Measurements from ENCODE around the gene KCNK1. TPM values are rescaled to one million over a fixed set of nuclear protein-coding genes. Genes with fewer than 3 reads are reported as not detected.
"Not testable (repeated sequence)": the region's sequence is repeated elsewhere in the genome, so short reads cannot be mapped to it uniquely, and the experiment has no call there.

KCNK1 gene
- total RNA-seq, 2 experiments from 2014 or later, result 0.21 to 0.44 TPM

DNA sequence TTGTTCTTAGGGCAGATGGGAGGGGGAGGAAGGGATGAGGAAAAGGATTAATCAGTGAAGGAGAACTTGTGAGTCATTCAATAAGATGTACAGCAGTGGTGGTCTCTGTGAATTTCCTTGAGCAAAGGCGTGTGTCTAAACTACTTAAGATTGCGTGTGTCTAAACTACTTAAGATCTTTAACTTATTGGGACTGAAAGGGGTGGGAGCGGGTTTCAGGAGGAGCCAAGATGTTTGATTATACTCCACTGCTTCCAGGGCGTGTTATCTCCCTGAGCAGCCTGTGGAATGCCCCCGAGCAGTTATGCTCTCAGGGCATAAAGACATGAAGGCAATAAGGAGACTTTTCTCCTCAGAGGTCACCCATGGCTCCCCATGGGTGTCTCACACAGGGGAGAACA is 2.5 kb upstream of the KCNK1 start:
- DNase-seq; intact Hi-C loops (cut with micrococcal nuclease); H3K9me3 Mint-ChIP-seq; H3K27ac Mint-ChIP-seq; H3K4me1 Mint-ChIP-seq (ENCODE audit: low read depth); CTCF ChIA-PET; H3K36me3 Mint-ChIP-seq (ENCODE audit: low read depth); H3K4me3 Mint-ChIP-seq: not testable (repeated sequence)
- H3K27me3 Mint-ChIP-seq (ENCODE audit: low read depth), result peaks cover 51% of the 10 kb centered on the region

DNA sequence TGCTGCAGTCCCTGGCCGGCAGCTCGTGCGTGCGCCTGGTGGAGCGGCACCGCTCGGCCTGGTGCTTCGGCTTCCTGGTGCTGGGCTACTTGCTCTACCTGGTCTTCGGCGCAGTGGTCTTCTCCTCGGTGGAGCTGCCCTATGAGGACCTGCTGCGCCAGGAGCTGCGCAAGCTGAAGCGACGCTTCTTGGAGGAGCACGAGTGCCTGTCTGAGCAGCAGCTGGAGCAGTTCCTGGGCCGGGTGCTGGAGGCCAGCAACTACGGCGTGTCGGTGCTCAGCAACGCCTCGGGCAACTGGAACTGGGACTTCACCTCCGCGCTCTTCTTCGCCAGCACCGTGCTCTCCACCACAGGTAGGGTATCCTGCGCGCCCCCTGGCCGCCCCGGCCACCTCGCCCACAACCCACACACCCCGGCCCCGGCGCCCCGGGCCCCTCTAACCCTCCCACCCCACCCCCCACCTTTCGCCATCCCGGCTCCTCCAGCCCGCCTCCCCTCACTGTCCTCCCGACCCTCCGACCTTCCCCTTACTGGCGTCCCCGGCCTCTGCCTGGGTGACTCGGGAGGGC is 352 bp downstream of the KCNK1 start:
- Mint-ChIP-seq H3K36me3 (ENCODE audit: low read depth) (no peaks in the 10 kb centered on the region), H3K4me1 (ENCODE audit: low read depth) (peaks cover 5% of the 10 kb centered on the region), H3K27ac (no peak overlapping the region), H3K9me3 (no peaks in the 10 kb centered on the region), H3K27me3 (ENCODE audit: low read depth) (peaks cover 60% of the 10 kb centered on the region), H3K4me3 (peak overlapping the region; percentile 10)
- peak; percentile 7 for DNase-seq
- CTCF ChIA-PET, result no interaction called here
- intact Hi-C loops (cut with micrococcal nuclease), result no loop called here

DNA sequence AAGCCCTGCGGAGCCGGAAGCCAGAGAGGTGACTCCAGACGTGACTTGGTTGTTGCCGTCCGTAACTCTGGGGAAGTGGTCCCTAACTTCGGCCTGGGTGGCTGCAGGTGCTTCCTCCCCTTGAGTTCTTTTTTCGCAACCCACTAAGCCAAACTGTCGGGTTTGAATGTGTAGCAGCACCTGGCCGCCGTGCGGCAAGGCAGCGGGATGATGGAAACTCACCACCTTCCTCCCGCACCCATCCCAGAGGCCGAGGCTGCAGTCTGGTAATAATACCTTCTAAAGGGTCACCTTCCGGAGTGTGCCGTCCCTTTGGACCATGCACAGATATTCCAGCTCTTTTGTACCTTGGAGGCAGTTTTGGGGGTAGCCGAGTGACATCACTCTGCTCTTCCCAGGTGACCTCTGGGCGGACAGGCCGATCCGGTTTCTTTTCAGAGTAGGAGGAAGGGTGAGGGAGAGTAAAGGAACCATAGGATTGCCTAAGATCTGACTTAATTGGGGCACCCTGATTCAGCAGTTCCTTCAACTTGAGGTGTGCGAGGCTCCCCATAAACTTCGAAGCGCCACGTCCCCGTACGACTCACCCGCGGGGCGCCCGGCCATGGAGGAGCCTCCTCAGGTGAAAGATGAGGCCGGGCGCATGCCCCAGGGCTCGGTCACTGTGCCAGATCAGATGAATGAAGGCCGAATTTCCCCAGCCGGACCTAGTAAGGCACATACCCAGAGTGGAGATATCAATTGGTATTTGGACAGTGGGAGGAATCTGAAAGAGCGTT is 1.0 kb downstream of the KCNK1 start:
- CTCF ChIA-PET, result no interaction called here
- no peaks in the 10 kb centered on the region for H3K36me3 Mint-ChIP-seq (ENCODE audit: low read depth)
- peak overlapping the region; percentile 10 for H3K4me3 Mint-ChIP-seq
- no peak for DNase-seq
- intact Hi-C loops (cut with micrococcal nuclease), result no loop called here
- peaks cover 62% of the 10 kb centered on the region for H3K27me3 Mint-ChIP-seq (ENCODE audit: low read depth)
- no peak overlapping the region for H3K27ac Mint-ChIP-seq
- H3K4me1 Mint-ChIP-seq (ENCODE audit: low read depth), result peaks cover 5% of the 10 kb centered on the region
- no peaks in the 10 kb centered on the region for H3K9me3 Mint-ChIP-seq

GRCh38 chr1:233615571-233615970 is 1.7 kb downstream of the KCNK1 start:
- intact Hi-C loops (cut with micrococcal nuclease), result no loop called here
- Mint-ChIP-seq H3K9me3 (no peaks in the 10 kb centered on the region), H3K27me3 (ENCODE audit: low read depth) (peaks cover 60% of the 10 kb centered on the region), H3K4me3 (no peak overlapping the region), H3K4me1 (ENCODE audit: low read depth) (peaks cover 5% of the 10 kb centered on the region), H3K36me3 (ENCODE audit: low read depth) (no peaks in the 10 kb centered on the region), H3K27ac (no peak overlapping the region)
- DNase-seq, result no peak
- CTCF ChIA-PET, result no interaction called here

GRCh38 chr1:233617025-233617424 is 3.1 kb downstream of the KCNK1 start:
- Mint-ChIP-seq H3K9me3 (no peaks in the 10 kb centered on the region), H3K27me3 (ENCODE audit: low read depth) (peaks cover 47% of the 10 kb centered on the region), H3K4me1 (ENCODE audit: low read depth) (peaks cover 5% of the 10 kb centered on the region), H3K36me3 (ENCODE audit: low read depth) (no peaks in the 10 kb centered on the region), H3K4me3 (no peak overlapping the region), H3K27ac (no peak overlapping the region)
- DNase-seq, result no peak
- intact Hi-C loops (cut with micrococcal nuclease), result no loop called here
- CTCF ChIA-PET, result interaction anchor here (0.7 kb wide), 1 partner anchor 19 kb away, joined by 3 read pairs; no protein-coding TSS in a partner anchor

DNA sequence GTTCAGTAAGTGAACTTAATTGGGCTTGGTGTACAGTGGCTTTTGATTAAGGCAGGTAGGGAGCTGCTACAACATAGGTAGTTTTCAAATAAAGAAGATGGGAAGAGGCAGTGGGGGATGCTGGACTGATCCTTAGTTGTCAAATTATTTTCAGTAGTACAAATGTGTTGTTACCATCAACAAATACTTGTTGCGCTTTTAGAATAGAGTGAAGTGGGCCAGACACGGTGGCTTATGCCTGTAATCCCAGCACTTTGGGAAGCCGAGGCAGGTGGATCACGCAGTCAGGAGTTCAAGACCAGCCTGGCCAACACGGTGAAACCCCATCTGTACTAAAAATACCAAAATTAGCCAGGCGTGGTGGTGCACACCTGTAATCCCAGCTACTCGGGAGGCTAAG is 5.5 kb downstream of the KCNK1 start:
- intact Hi-C loops (cut with micrococcal nuclease); H3K27ac Mint-ChIP-seq; DNase-seq; H3K9me3 Mint-ChIP-seq; H3K36me3 Mint-ChIP-seq (ENCODE audit: low read depth); CTCF ChIA-PET; H3K4me1 Mint-ChIP-seq (ENCODE audit: low read depth); H3K4me3 Mint-ChIP-seq: not testable (repeated sequence)
- peaks cover 40% of the 10 kb centered on the region for H3K27me3 Mint-ChIP-seq (ENCODE audit: low read depth)

- H3K27me3 Mint-ChIP-seq (ENCODE audit: low read depth), result peaks cover 35% of the 10 kb centered on the region
Observed at GRCh38 chr1:233620065-233620464, 6.2 kb downstream of the KCNK1 start.

GRCh38 chr1:233621923-233622322 is 8.0 kb downstream of the KCNK1 start:
- Mint-ChIP-seq H3K4me1 (ENCODE audit: low read depth) (no peaks in the 10 kb centered on the region), H3K27me3 (ENCODE audit: low read depth) (peaks cover 24% of the 10 kb centered on the region), H3K27ac (no peak overlapping the region), H3K9me3 (no peaks in the 10 kb centered on the region), H3K4me3 (no peak overlapping the region), H3K36me3 (ENCODE audit: low read depth) (no peaks in the 10 kb centered on the region)
- DNase-seq, result no peak
- intact Hi-C loops (cut with micrococcal nuclease), result no loop called here
- CTCF ChIA-PET, result no interaction called here

More at GRCh38 chr1:233620065-233620464, 6.2 kb downstream of the KCNK1 start:
- Mint-ChIP-seq H3K27ac (no peak overlapping the region), H3K9me3 (no peaks in the 10 kb centered on the region), H3K4me1 (ENCODE audit: low read depth) (no peaks in the 10 kb centered on the region), H3K4me3 (no peak overlapping the region), H3K36me3 (ENCODE audit: low read depth) (no peaks in the 10 kb centered on the region)
- intact Hi-C loops (cut with micrococcal nuclease), result no loop called here
- no peak for DNase-seq
- CTCF ChIA-PET, result no interaction called here

GRCh38 chr1:233624289-233624688 is 10.4 kb downstream of the KCNK1 start:
- no peak overlapping the region for H3K27ac Mint-ChIP-seq
- CTCF ChIA-PET, result no interaction called here
- no peaks in the 10 kb centered on the region for H3K9me3 Mint-ChIP-seq

DNA sequence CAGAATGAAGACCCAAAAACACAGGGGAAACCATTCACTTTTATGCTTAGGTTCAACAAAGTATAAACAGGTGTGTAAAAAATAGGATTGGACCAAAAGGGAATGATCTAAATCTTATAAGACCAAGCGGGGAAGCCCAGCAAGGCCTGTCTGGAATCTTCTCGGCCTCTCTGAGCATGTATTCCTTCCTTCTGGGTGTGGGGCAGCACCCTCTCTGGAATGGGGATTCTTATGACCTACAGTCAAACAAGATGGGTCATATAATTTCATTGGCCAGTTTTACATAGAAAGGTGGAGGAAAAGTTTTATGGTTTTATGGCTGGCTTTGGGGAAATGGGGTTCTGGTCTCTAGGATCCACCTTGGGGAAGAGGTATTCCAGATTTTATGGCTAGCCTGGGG is 11.2 kb downstream of the KCNK1 start:
- no peaks in the 10 kb centered on the region for H3K36me3 Mint-ChIP-seq (ENCODE audit: low read depth)

More at GRCh38 chr1:233624289-233624688, 10.4 kb downstream of the KCNK1 start:
- peaks cover 12% of the 10 kb centered on the region for H3K27me3 Mint-ChIP-seq (ENCODE audit: low read depth)
- intact Hi-C loops (cut with micrococcal nuclease), result no loop called here
- H3K4me1 Mint-ChIP-seq (ENCODE audit: low read depth), result no peaks in the 10 kb centered on the region
- no peak for DNase-seq
- H3K36me3 Mint-ChIP-seq (ENCODE audit: low read depth), result no peaks in the 10 kb centered on the region
- H3K4me3 Mint-ChIP-seq, result no peak overlapping the region

DNA sequence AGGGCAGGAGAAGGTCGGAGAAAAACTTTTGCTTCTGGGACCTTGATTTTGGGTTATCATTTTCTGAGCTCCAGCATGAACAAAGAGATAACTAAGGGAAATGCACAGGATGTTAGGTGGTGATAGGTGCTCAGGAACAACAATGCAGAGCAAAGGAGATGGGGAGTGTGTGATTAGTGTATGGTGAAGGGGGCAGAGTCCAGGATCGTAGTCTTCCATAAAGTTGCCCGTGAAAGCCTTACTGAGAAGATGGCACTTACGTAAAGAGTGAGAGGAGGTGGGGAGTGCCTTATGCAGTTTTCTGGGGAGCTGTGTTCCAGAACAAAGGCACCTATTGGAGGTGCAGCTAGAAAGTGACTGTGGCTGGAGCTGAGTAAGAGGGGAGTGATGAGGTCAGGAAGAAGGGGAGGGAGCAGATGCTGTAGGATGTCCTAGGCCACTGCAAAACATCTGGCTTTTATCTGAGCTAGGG is 11.6 kb downstream of the KCNK1 start:
- intact Hi-C loops (cut with micrococcal nuclease), result no loop called here
- DNase-seq, result no peak
- H3K4me1 Mint-ChIP-seq (ENCODE audit: low read depth), result no peaks in the 10 kb centered on the region
- CTCF ChIA-PET, result no interaction called here
- H3K9me3 Mint-ChIP-seq, result no peaks in the 10 kb centered on the region
- no peak overlapping the region for H3K27ac Mint-ChIP-seq
- no peaks in the 10 kb centered on the region for H3K36me3 Mint-ChIP-seq (ENCODE audit: low read depth)
- peaks cover 9% of the 10 kb centered on the region for H3K27me3 Mint-ChIP-seq (ENCODE audit: low read depth)
- H3K4me3 Mint-ChIP-seq, result no peak overlapping the region

More for the DNA sequence above, 11.2 kb downstream of the KCNK1 start:
- H3K4me1 Mint-ChIP-seq (ENCODE audit: low read depth), result no peaks in the 10 kb centered on the region
- CTCF ChIA-PET, result no interaction called here
- intact Hi-C loops (cut with micrococcal nuclease), result no loop called here
- no peak overlapping the region for H3K4me3 Mint-ChIP-seq
- no peak for DNase-seq
- peaks cover 9% of the 10 kb centered on the region for H3K27me3 Mint-ChIP-seq (ENCODE audit: low read depth)
- no peaks in the 10 kb centered on the region for H3K9me3 Mint-ChIP-seq
- no peak overlapping the region for H3K27ac Mint-ChIP-seq

- DNase-seq, result no peak
- Mint-ChIP-seq H3K27ac (no peak overlapping the region), H3K9me3 (no peaks in the 10 kb centered on the region), H3K36me3 (ENCODE audit: low read depth) (no peaks in the 10 kb centered on the region), H3K4me1 (ENCODE audit: low read depth) (no peaks in the 10 kb centered on the region), H3K4me3 (no peak overlapping the region), H3K27me3 (ENCODE audit: low read depth) (peaks cover 8% of the 10 kb centered on the region)
- CTCF ChIA-PET, result no interaction called here
- intact Hi-C loops (cut with micrococcal nuclease), result no loop called here
Observed at GRCh38 chr1:233627376-233627775, 13.5 kb downstream of the KCNK1 start.

GRCh38 chr1:233627823-233628222 is 13.9 kb downstream of the KCNK1 start:
- DNase-seq, result no peak
- Mint-ChIP-seq H3K4me1 (ENCODE audit: low read depth) (no peaks in the 10 kb centered on the region), H3K27ac (no peak overlapping the region), H3K36me3 (ENCODE audit: low read depth) (no peaks in the 10 kb centered on the region), H3K27me3 (ENCODE audit: low read depth) (peaks cover 4% of the 10 kb centered on the region), H3K9me3 (no peaks in the 10 kb centered on the region), H3K4me3 (no peak overlapping the region)
- intact Hi-C loops (cut with micrococcal nuclease), result no loop called here
- CTCF ChIA-PET, result interaction anchor here (0.6 kb wide), 1 partner anchor 30 kb away, joined by 3 read pairs; no protein-coding TSS in a partner anchor

All from activated naive CD4-positive, alpha-beta T cell treated with anti-CD3 and anti-CD28 coated beads for 36 hours (primary cell).